HepG2 (cell line): Measurements from ENCODE around the gene TTPAL. TPM values are rescaled to one million over a fixed set of nuclear protein-coding genes. Genes with fewer than 3 reads are reported as not detected.

Experiments used
- HOXA3 ChIP-seq: sonication (generic); formaldehyde crosslinking; IDR thresholded peaks from 2 replicates; pipeline ENCODE4 v1.5.0; 2020; ENCODE audit warnings: missing genetic modification reagents
- HOXD1 ChIP-seq: sonication (generic); formaldehyde crosslinking; IDR thresholded peaks from 2 replicates; pipeline ENCODE4 v1.5.0; 2020; ENCODE audit warnings: missing genetic modification reagents
- JUND ChIP-seq: sonication (generic); formaldehyde crosslinking; IDR thresholded peaks from 2 replicates; pipeline ENCODE4 v1.8.0; 2022; ENCODE audit warnings: mild to moderate bottlenecking, missing genetic modification reagents
- KAT8 ChIP-seq: IDR thresholded peaks from 2 replicates; pipeline ENCODE4 v1.6.1; 2016; ENCODE audit warnings: missing genetic modification reagents, missing compliant biosample characterization
- NCOA1 ChIP-seq: sonication (generic); formaldehyde crosslinking; IDR thresholded peaks from 2 replicates; pipeline ENCODE4 v1.9.0; 2021; ENCODE audit warnings: missing genetic modification reagents
- POLR2G ChIP-seq: fragments of 200-400 bp; formaldehyde crosslinking; IDR thresholded peaks from 2 replicates; pipeline ENCODE4 v1.6.1; 2018; ENCODE audit warnings: mild to moderate bottlenecking, low read depth, low read length, moderate library complexity
- PRMT3 ChIP-seq: sonication (generic); formaldehyde crosslinking; IDR thresholded peaks from 2 replicates; pipeline ENCODE4 v1.8.1; 2022; ENCODE audit warnings: low read depth, mild to moderate bottlenecking, moderate library complexity, missing genetic modification reagents, borderline replicate concordance
- RBAK ChIP-seq: sonication (generic); formaldehyde crosslinking; IDR thresholded peaks from 2 replicates; pipeline ENCODE4 v1.5.1; 2020; ENCODE audit warnings: mild to moderate bottlenecking, missing genetic modification reagents
- RXRB ChIP-seq: IDR thresholded peaks from 2 replicates; pipeline ENCODE4 v1.6.1; 2016; ENCODE audit warnings: borderline replicate concordance, missing genetic modification reagents, missing compliant biosample characterization
- SALL1 ChIP-seq: sonication (generic); formaldehyde crosslinking; IDR thresholded peaks from 2 replicates; pipeline ENCODE4 v1.8.0; 2022; ENCODE audit warnings: mild to moderate bottlenecking, missing genetic modification reagents
- SNAPC2 ChIP-seq: sonication (generic); formaldehyde crosslinking; IDR thresholded peaks from 2 replicates; pipeline ENCODE4 v1.8.1; 2022; ENCODE audit warnings: mild to moderate bottlenecking, missing genetic modification reagents
- ZFYVE20 ChIP-seq: sonication (generic); formaldehyde crosslinking; IDR thresholded peaks from 2 replicates; pipeline ENCODE4 v1.8.0; 2023; ENCODE audit warnings: low read depth, mild to moderate bottlenecking, moderate library complexity, missing genetic modification reagents, borderline replicate concordance
- ZMYM4 ChIP-seq: sonication (generic); formaldehyde crosslinking; IDR thresholded peaks from 2 replicates; pipeline ENCODE4 v1.8.1; 2023; ENCODE audit warnings: mild to moderate bottlenecking, missing genetic modification reagents
- ZNF124 ChIP-seq: sonication (generic); formaldehyde crosslinking; IDR thresholded peaks from 2 replicates; pipeline ENCODE4 v1.4.0; 2020; ENCODE audit warnings: missing genetic modification reagents
- ZNF337 ChIP-seq: sonication (generic); formaldehyde crosslinking; IDR thresholded peaks from 2 replicates; pipeline ENCODE4 v1.5.1; 2020; ENCODE audit warnings: missing genetic modification reagents, low read depth, mild to moderate bottlenecking, borderline replicate concordance
- ZNF34 ChIP-seq: sonication (generic); formaldehyde crosslinking; IDR thresholded peaks from 2 replicates; pipeline ENCODE4 v1.4.0; 2020; ENCODE audit warnings: mild to moderate bottlenecking, missing genetic modification reagents, borderline replicate concordance
- ZNF674 ChIP-seq: sonication (generic); formaldehyde crosslinking; IDR thresholded peaks from 2 replicates; pipeline ENCODE4 v1.5.0; 2020; ENCODE audit warnings: low read depth, mild to moderate bottlenecking, missing genetic modification reagents
- ZNF709 ChIP-seq: sonication (generic); formaldehyde crosslinking; IDR thresholded peaks from 2 replicates; pipeline ENCODE4 v1.5.0; 2020; ENCODE audit warnings: mild to moderate bottlenecking, missing genetic modification reagents
- ZNF746 ChIP-seq: sonication (generic); formaldehyde crosslinking; IDR thresholded peaks from 2 replicates; pipeline ENCODE4 v1.8.0; 2022; ENCODE audit warnings: mild to moderate bottlenecking, missing genetic modification reagents
- ZNF772 ChIP-seq: sonication (generic); formaldehyde crosslinking; IDR thresholded peaks from 2 replicates; pipeline ENCODE4 v1.5.0; 2020; ENCODE audit warnings: mild to moderate bottlenecking, missing genetic modification reagents
- ZNF775 ChIP-seq: sonication (generic); formaldehyde crosslinking; IDR thresholded peaks from 2 replicates; pipeline ENCODE4 v1.4.0; 2020; ENCODE audit warnings: missing genetic modification reagents, mild to moderate bottlenecking, moderate library complexity, borderline replicate concordance
- ZNF883 ChIP-seq: sonication (generic); formaldehyde crosslinking; IDR thresholded peaks from 2 replicates; pipeline ENCODE4 v1.5.1; 2020; ENCODE audit warnings: mild to moderate bottlenecking, missing genetic modification reagents; ENCODE audit errors: not compliant biosample characterization
- polyA plus RNA-seq, 8 experiments: library from polyadenylated mRNA; depleted of rRNA in 3 of 8; stranded (reverse) in 7 of 8; unstranded in 1 of 8; fragments of >200 nt; fragmentation: Illumina TruSeq in 4 of 8; extraction: Trizol in 4 of 8; gene quantifications; 2 replicates each; pipeline versions ENCODE4 v1.2.1 to v1.2.3, GENCODE V29; 2011 to 2016; ENCODE audit warnings: low read depth in 4 of 8, missing spikeins in 1 of 8, mixed read lengths in 1 of 8; ENCODE audit not compliant: insufficient read depth in 1 of 8
- total RNA-seq, 5 experiments: library from RNA; depleted of rRNA; stranded (reverse); fragments of >200 nt; fragmentation: Illumina TruSeq; extraction: Trizol; gene quantifications; 2 replicates each; pipeline ENCODE4 v1.2.3, GENCODE V29; 2016; ENCODE audit warnings: low read depth in 1 of 5
- TF ChIP-seq, protein P1 (sequence below): sonication (generic); formaldehyde crosslinking; IDR thresholded peaks from 2 replicates; pipeline ENCODE4 v1.4.0; 2020; ENCODE audit warnings: missing genetic modification reagents, borderline replicate concordance
- TF ChIP-seq, protein P2 (sequence below): sonication (generic); formaldehyde crosslinking; IDR thresholded peaks from 2 replicates; pipeline ENCODE4 v1.5.1; 2020; ENCODE audit warnings: missing genetic modification reagents, mild to moderate bottlenecking, borderline replicate concordance
- TF ChIP-seq, protein P3 (sequence below): IDR thresholded peaks from 2 replicates; pipeline ENCODE4 v1.6.1; 2018; ENCODE audit warnings: missing genetic modification reagents
- TF ChIP-seq, protein P4 (sequence below): sonication (generic); formaldehyde crosslinking; IDR thresholded peaks from 2 replicates; pipeline ENCODE4 v1.8.0; 2022; ENCODE audit warnings: missing genetic modification reagents, low read depth, mild to moderate bottlenecking, borderline replicate concordance

The TTPAL gene
- total and polyA plus RNA-seq, 2 of the 13 experiments (the other 11 are each of a cell fraction or from before 2014, with no cell fraction given): 4.3 to 18.8 TPM

DNA sequence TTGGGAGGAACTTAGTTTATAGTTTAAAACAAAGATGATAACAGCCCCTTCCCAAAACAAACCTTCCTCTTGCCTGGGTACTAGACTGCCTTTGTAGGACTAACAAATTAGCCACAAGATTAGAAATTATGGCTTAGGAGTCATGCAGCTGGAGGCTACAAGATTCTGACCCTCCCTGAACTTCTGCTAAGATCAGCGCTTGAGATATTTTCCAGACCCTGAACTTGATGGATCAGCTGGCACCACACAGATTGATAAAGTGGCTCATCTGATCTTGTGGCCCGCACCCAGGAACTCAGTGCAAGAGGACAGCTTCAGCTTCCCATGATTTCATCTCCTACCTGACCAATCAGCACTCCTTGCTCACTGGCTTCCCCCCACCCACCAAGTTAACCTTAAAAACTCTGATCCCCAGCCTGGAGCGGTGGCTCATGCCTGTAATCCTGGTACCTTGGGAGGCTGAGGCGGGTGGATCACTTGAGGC is 52.1 kb downstream of the TTPAL start (continued):
- no peak for TF ChIP-seq PRMT3 (CRISPR knock-in tag)
- TF ChIP-seq ZNF883: no peak
- TF ChIP-seq ZMYM4 (CRISPR knock-in tag): peak; percentile 13; the same call in 1 of the 2 replicates
- TF ChIP-seq POLR2G: no peak
- TF ChIP-seq ZNF124 (CRISPR knock-in tag): no peak
- TF ChIP-seq RXRB (CRISPR knock-in tag): 0 out of 2 replicates have a peak, but pooled peaks have one; percentile 1
- TF ChIP-seq SALL1 (CRISPR knock-in tag): peak; percentile 28; the same call in 1 of the 2 replicates
- no peak for TF ChIP-seq ZNF709 (CRISPR knock-in tag)
- peak; percentile 81; the same call in 1 of the 2 replicates for TF ChIP-seq NCOA1 (CRISPR knock-in tag)
- TF ChIP-seq, protein P1, sequence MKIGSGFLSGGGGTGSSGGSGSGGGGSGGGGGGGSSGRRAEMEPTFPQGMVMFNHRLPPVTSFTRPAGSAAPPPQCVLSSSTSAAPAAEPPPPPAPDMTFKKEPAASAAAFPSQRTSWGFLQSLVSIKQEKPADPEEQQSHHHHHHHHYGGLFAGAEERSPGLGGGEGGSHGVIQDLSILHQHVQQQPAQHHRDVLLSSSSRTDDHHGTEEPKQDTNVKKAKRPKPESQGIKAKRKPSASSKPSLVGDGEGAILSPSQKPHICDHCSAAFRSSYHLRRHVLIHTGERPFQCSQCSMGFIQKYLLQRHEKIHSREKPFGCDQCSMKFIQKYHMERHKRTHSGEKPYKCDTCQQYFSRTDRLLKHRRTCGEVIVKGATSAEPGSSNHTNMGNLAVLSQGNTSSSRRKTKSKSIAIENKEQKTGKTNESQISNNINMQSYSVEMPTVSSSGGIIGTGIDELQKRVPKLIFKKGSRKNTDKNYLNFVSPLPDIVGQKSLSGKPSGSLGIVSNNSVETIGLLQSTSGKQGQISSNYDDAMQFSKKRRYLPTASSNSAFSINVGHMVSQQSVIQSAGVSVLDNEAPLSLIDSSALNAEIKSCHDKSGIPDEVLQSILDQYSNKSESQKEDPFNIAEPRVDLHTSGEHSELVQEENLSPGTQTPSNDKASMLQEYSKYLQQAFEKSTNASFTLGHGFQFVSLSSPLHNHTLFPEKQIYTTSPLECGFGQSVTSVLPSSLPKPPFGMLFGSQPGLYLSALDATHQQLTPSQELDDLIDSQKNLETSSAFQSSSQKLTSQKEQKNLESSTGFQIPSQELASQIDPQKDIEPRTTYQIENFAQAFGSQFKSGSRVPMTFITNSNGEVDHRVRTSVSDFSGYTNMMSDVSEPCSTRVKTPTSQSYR (CRISPR knock-in tag): 0 out of 2 replicates have a peak, but pooled peaks have one; percentile 13
- no peak for TF ChIP-seq HOXD1 (CRISPR knock-in tag)
- TF ChIP-seq KAT8: 0 out of 2 replicates have a peak, but pooled peaks have one; percentile 9
- TF ChIP-seq ZNF674 (CRISPR knock-in tag): no peak
- no peak for TF ChIP-seq ZNF34 (CRISPR knock-in tag)
- TF ChIP-seq ZNF746 (CRISPR knock-in tag): no peak
- no peak for TF ChIP-seq JUND
- TF ChIP-seq ZNF772 (CRISPR knock-in tag): 0 out of 2 replicates have a peak, but pooled peaks have one; percentile 76
- 0 out of 2 replicates have a peak, but pooled peaks have one; percentile 10 for TF ChIP-seq HOXA3 (CRISPR knock-in tag)
- TF ChIP-seq, protein P2, sequence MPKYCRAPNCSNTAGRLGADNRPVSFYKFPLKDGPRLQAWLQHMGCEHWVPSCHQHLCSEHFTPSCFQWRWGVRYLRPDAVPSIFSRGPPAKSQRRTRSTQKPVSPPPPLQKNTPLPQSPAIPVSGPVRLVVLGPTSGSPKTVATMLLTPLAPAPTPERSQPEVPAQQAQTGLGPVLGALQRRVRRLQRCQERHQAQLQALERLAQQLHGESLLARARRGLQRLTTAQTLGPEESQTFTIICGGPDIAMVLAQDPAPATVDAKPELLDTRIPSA: no peak
- no peak for TF ChIP-seq ZNF775
- TF ChIP-seq RBAK (CRISPR knock-in tag): no peak
- no peak for TF ChIP-seq ZFYVE20
- TF ChIP-seq, protein P3, sequence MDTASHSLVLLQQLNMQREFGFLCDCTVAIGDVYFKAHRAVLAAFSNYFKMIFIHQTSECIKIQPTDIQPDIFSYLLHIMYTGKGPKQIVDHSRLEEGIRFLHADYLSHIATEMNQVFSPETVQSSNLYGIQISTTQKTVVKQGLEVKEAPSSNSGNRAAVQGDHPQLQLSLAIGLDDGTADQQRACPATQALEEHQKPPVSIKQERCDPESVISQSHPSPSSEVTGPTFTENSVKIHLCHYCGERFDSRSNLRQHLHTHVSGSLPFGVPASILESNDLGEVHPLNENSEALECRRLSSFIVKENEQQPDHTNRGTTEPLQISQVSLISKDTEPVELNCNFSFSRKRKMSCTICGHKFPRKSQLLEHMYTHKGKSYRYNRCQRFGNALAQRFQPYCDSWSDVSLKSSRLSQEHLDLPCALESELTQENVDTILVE (CRISPR knock-in tag): no peak
- TF ChIP-seq, protein P4, sequence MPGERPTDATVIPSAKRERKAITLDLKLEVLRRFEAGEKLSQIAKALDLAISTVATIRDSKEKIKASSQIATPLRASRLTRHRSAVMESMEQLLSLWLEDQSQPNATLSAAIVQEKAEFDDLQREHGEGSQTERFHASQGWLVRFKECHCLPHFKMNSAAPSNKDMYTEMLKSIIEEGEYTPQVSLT: no peak
- no peak for TF ChIP-seq ZNF337 (CRISPR knock-in tag)
- TF ChIP-seq SNAPC2 (CRISPR knock-in tag): peak; percentile 2; the same call in 1 of the 2 replicates
